ENCODE data around the gene ARHGEF7.
"Not testable (repeated sequence)": the region's sequence is repeated elsewhere in the genome, so short reads cannot be mapped to it uniquely, and the experiment has no call there.

Gene ARHGEF7

DNA sequence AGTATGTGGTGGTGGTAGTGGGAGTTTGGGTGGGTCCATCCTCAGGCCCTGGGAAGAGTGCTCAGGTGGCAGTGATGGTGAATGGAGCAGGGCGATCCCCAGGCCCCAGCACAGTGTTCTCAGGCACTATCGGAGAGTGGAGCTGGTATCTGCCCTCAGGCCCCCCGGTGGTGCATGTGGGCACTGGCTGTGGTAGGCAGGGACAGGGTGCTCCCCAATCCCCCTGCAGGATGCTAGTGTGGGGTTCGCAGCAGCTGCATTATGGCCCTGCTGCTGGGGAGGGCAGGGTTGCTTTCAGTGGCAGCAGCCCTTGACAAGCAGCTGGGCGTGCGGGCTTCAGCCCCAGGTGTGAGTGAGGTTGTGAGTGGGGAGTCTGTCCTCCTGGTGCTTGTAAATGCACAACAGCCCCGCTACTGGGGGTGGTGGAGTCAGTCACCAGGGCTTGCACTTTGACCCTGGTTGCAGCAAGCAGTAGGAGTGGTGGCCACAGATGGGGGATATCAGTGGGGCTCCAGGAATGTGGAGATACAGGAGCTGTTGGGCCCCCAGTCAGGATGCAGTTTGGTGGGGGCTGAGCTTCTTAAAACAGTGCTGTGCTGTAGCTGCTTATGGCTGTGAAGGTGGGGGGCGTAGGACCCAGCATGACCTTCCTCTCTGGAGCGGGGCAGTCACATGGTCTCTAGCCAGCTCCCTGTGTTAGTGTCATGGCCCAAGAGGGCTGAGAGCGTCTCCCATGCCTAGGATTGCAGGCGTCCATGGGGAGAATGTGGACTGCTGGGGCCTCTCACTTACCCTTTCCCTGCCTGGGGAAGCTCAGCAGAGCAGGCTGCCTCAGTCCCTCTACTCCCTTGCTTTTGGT, 38.7 kb upstream of the ARHGEF7 start:
- TF ChIP-seq, protein P1, sequence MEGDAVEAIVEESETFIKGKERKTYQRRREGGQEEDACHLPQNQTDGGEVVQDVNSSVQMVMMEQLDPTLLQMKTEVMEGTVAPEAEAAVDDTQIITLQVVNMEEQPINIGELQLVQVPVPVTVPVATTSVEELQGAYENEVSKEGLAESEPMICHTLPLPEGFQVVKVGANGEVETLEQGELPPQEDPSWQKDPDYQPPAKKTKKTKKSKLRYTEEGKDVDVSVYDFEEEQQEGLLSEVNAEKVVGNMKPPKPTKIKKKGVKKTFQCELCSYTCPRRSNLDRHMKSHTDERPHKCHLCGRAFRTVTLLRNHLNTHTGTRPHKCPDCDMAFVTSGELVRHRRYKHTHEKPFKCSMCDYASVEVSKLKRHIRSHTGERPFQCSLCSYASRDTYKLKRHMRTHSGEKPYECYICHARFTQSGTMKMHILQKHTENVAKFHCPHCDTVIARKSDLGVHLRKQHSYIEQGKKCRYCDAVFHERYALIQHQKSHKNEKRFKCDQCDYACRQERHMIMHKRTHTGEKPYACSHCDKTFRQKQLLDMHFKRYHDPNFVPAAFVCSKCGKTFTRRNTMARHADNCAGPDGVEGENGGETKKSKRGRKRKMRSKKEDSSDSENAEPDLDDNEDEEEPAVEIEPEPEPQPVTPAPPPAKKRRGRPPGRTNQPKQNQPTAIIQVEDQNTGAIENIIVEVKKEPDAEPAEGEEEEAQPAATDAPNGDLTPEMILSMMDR (IDR thresholded peaks at IDR 0.05; ENCODE audit: control insufficient read depth, extremely low read depth, insufficient read depth), result no peak
- H3K4me3 ChIP-seq (ENCODE audit: low read depth, low read length), result no peak overlapping the region
- DNase-seq (ENCODE audit: low read depth), result no peak

DNA sequence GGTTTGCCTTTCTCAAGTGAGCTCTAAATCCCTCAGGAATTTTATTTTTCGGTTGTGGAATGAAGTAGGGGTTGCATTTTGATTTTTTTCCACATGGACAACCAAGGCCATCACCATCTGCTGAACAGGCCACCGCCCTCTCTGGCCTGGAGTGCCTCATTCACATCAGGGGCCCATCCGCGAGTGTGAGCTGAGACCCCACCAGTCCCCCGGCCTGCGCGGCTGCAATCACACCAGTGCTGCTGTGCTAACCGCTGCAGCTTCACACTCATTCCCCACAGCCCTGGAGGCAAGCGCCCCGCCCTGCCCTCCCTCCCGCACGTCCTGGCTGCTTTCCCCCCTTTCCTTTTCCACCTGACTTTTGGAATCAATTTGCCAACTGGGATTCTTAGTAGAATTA, 35.7 kb upstream of the ARHGEF7 start:
- TF ChIP-seq, protein P1 (IDR thresholded peaks at IDR 0.05; ENCODE audit: control insufficient read depth, extremely low read depth, insufficient read depth), result no peak
- no peak for DNase-seq (ENCODE audit: low read depth)
- H3K4me3 ChIP-seq (ENCODE audit: low read depth, low read length), result no peak overlapping the region

DNA sequence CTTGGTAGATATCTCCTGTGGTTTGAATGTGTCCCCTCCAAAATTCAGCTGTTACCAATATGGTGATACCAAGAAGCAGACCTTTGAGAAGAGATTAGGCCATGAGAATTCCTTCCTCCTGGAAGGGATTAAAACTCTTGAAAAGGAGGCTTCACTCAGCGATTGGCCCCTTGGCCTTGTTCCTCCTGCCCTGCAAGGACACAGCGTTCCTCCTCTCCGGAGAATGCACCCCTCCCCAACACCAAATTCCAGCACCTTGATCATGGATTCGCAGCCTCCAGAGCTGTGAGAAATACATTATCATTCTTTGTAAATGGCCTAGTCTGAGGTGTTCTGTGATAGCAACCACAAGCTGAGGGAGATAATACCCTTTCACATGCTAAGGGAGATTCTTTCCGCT, 34.5 kb upstream of the ARHGEF7 start:
- TF ChIP-seq, protein P1 (IDR thresholded peaks at IDR 0.05; ENCODE audit: control insufficient read depth, extremely low read depth, insufficient read depth), result no peak
- DNase-seq (ENCODE audit: low read depth), result no peak
- H3K4me3 ChIP-seq (ENCODE audit: low read depth, low read length), result no peak overlapping the region

DNA sequence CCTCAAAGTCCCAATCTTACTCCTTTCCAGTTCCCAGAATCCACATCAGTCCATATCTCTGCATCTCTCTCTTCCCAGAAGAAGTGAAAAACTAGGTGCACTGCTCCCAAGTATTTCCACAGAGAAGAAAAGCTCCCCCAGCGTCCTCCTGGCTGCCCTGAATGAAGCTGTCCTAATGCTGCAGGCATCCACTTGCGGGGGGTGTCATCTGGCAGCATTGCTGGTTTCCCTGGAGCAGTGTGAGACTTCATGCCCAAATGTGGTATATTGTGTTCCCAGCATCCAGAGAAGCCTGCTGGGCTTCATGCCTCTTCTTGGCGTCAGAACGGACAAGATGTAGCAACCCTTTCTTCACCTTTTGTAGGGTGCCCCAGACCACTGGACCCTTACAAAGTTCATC, 32.9 kb upstream of the ARHGEF7 start:
- DNase-seq (ENCODE audit: low read depth), result no peak
- H3K4me3 ChIP-seq (ENCODE audit: low read depth, low read length), result no peak overlapping the region
- TF ChIP-seq, protein P1 (IDR thresholded peaks at IDR 0.05; ENCODE audit: control insufficient read depth, extremely low read depth, insufficient read depth), result no peak

DNA sequence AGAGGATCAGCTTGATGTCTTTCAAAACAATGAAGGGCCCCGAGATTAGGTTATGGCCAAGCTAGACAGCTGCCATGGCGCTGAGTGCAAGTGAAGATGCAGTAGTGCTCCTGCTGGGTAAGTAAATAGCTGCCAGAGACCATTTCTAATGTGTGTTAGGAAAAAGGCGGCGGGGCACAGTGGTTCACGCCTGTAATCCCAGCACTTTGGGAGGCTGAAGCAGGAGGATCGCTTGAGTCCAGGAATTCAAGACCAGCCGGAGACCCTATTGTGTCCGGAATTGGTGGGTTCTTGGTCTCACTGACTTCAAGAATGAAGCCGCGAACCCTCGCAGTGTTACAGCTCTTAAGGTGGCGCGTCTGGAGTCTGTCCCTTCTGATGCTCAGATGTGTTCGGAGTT, 32.3 kb upstream of the ARHGEF7 start:
- DNase-seq (ENCODE audit: low read depth), result not testable (repeated sequence)

DNA sequence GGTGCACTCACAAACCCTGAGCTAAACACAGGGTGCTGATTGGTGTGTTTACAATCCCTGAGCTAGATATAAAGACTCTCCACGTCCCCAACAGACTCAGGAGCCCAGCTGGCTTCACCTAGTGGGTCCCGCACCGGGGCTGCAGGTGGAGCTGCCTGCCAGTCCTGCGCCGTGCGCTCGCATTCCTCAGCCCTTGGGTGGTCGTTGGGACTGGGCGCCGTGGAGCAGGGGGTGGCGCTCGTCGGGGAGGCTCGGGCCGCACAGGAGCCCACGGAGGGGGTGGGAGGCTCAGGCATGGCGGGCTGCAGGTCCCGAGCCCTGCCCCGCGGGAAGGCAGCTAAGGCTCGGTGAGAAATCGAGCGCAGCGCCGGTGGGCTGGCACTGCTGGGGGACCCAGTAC, 31.4 kb upstream of the ARHGEF7 start:
- H3K4me3 ChIP-seq (ENCODE audit: low read depth, low read length); DNase-seq (ENCODE audit: low read depth): not testable (repeated sequence)

More for the DNA sequence above, 32.3 kb upstream of the ARHGEF7 start:
- H3K4me3 ChIP-seq (ENCODE audit: low read depth, low read length), result not testable (repeated sequence)

DNA sequence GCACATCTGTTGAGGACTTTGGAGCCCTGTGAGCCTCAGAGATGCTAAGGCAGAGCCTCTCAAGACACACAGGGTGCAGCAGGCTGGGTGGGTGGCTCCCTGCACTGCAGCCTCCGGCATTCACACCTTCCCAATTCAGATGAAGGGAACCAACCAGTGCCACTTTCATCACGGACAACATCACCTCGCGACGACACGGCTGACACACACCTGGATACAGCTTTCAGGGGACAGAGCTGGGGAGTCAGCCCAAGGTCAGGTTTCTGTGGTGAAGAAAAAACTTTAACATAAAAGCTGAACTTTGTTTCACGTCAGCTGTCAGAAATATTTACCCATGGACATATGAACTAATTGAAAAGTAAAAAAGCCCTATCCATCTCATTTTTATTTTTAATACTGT, 24.9 kb upstream of the ARHGEF7 start:
- no peak overlapping the region for H3K4me3 ChIP-seq (ENCODE audit: low read depth, low read length)
- TF ChIP-seq, protein P1 (IDR thresholded peaks at IDR 0.05; ENCODE audit: control insufficient read depth, extremely low read depth, insufficient read depth), result no peak
- DNase-seq (ENCODE audit: low read depth), result no peak

DNA sequence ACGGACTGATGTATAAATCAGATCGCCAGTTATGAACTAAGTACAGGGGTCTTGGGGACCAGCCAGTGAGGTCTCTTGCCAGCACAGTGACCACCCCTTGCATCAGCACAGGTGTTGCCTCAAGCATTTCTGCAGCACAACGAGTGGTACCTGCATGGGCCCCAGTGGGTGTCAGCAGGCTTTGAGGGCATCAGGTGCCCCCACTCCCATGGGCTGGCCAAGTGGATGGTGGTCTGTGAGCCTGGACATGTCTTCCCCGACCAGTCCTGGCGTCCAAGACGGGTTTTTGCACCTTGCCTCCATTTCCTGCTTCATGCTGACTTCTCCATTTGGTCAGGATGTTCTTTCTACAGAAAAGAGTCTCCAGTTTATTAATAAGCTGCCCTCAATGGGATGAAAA, 22.4 kb upstream of the ARHGEF7 start:
- no peak overlapping the region for H3K4me3 ChIP-seq (ENCODE audit: low read depth, low read length)
- no peak for DNase-seq (ENCODE audit: low read depth)
- TF ChIP-seq, protein P1 (IDR thresholded peaks at IDR 0.05; ENCODE audit: control insufficient read depth, extremely low read depth, insufficient read depth), result no peak

All from LNCaP clone FGC (cell line).